ACC112 (cell line): ENCODE data around the gene OSBPL10.
"Not testable (repeated sequence)": the region's sequence is repeated elsewhere in the genome, so short reads cannot be mapped to it uniquely, and the experiment has no call there.

Experiments
- H2AFZ ChIP-seq: fragments of 200-600 bp; sonication (generic); one replicate; pipeline ENCODE4 v1.6.0; 2017; ENCODE audit warnings: antibody characterized with exemption, low read length; ENCODE audit not compliant: unreplicated experiment
- H3K27ac ChIP-seq: fragments of 200-600 bp; sonication (generic); 2 replicates; pipeline ENCODE4 v1.5.1; 2014; ENCODE audit warnings: low read depth, mild to moderate bottlenecking, antibody characterized with exemption, low read length, moderate library complexity
- H3K27me3 ChIP-seq: fragments of 200-600 bp; sonication (generic); 2 replicates; pipeline ENCODE4 v1.6.1; 2014; ENCODE audit warnings: mild to moderate bottlenecking, antibody characterized with exemption, low read length, moderate library complexity, mixed read lengths; ENCODE audit not compliant: insufficient read depth
- H3K36me3 ChIP-seq: fragments of 200-600 bp; sonication (generic); 2 replicates; pipeline ENCODE4 v1.6.1; 2016; ENCODE audit warnings: mild to moderate bottlenecking, antibody characterized with exemption, low read length, moderate library complexity, mixed read lengths; ENCODE audit not compliant: insufficient read depth
- H3K4me1 ChIP-seq: fragments of 200-600 bp; sonication (generic); one replicate; pipeline ENCODE4 v1.6.1; 2016; ENCODE audit warnings: low read length, mixed read lengths; ENCODE audit not compliant: insufficient read depth, unreplicated experiment, control insufficient read depth
- H3K4me3 ChIP-seq: fragments of 200-600 bp; sonication (generic); 2 replicates; pipeline ENCODE4 v1.5.1; 2014; ENCODE audit warnings: mild to moderate bottlenecking, low read depth, low read length
- H3K79me2 ChIP-seq: fragments of 200-600 bp; sonication (generic); one replicate; pipeline ENCODE4 v1.6.0; 2016; ENCODE audit warnings: low read length; ENCODE audit not compliant: control insufficient read depth, unreplicated experiment, insufficient read depth

The OSBPL10 gene

GRCh38 chr3:31798840-31799239 lies 182.2 kb downstream of the OSBPL10 start:
- no peak overlapping the region for H2AFZ ChIP-seq
- no peaks in the 10 kb centered on the region for H3K79me2 ChIP-seq
- no peaks in the 10 kb centered on the region for H3K27me3 ChIP-seq
- no peaks in the 10 kb centered on the region for H3K36me3 ChIP-seq
- no peaks in the 10 kb centered on the region for H3K4me1 ChIP-seq
- no peak overlapping the region for H3K4me3 ChIP-seq
- H3K27ac ChIP-seq: no peak overlapping the region

GRCh38 chr3:31793821-31794220 lies 187.2 kb downstream of the OSBPL10 start:
- no peak overlapping the region for H2AFZ ChIP-seq
- H3K79me2 ChIP-seq: no peaks in the 10 kb centered on the region
- H3K36me3 ChIP-seq: no peaks in the 10 kb centered on the region

GRCh38 chr3:31791090-31791430 lies 190.0 kb downstream of the OSBPL10 start:
- Histone ChIP-seq H2AFZ (no peak overlapping the region), H3K4me1 (peaks cover 4% of the 10 kb centered on the region), H3K4me3 (no peak overlapping the region), H3K36me3 (no peaks in the 10 kb centered on the region), H3K27me3 (no peaks in the 10 kb centered on the region), H3K79me2 (no peaks in the 10 kb centered on the region), H3K27ac (no peak overlapping the region)

More at GRCh38 chr3:31793821-31794220, 187.2 kb downstream of the OSBPL10 start:
- no peaks in the 10 kb centered on the region for H3K4me1 ChIP-seq
- H3K27me3 ChIP-seq: no peaks in the 10 kb centered on the region
- no peak overlapping the region for H3K4me3 ChIP-seq
- H3K27ac ChIP-seq: no peak overlapping the region

GRCh38 chr3:31790193-31791089 lies 190.6 kb downstream of the OSBPL10 start:
- Histone ChIP-seq H3K4me1 (peaks cover 10% of the 10 kb centered on the region), H2AFZ (no peak overlapping the region), H3K27me3 (no peaks in the 10 kb centered on the region), H3K4me3 (no peak overlapping the region), H3K79me2 (no peaks in the 10 kb centered on the region), H3K36me3 (no peaks in the 10 kb centered on the region), H3K27ac (no peak overlapping the region)

GRCh38 chr3:31789429-31789828 lies 191.6 kb downstream of the OSBPL10 start:
- peaks cover 10% of the 10 kb centered on the region for H3K4me1 ChIP-seq
- H3K27ac ChIP-seq: no peak overlapping the region
- no peak overlapping the region for H2AFZ ChIP-seq
- H3K79me2 ChIP-seq: no peaks in the 10 kb centered on the region
- no peaks in the 10 kb centered on the region for H3K36me3 ChIP-seq
- H3K4me3 ChIP-seq: no peak overlapping the region
- no peaks in the 10 kb centered on the region for H3K27me3 ChIP-seq

GRCh38 chr3:31785734-31786133 lies 195.3 kb downstream of the OSBPL10 start:
- H2AFZ ChIP-seq: no peak overlapping the region
- H3K4me1 ChIP-seq: peaks cover 10% of the 10 kb centered on the region
- no peak overlapping the region for H3K4me3 ChIP-seq
- H3K79me2 ChIP-seq: peaks cover 4% of the 10 kb centered on the region
- H3K36me3 ChIP-seq: no peaks in the 10 kb centered on the region
- H3K27me3 ChIP-seq: no peaks in the 10 kb centered on the region
- H3K27ac ChIP-seq: no peak overlapping the region

GRCh38 chr3:31785286-31785685 lies 195.8 kb downstream of the OSBPL10 start:
- Histone ChIP-seq H3K27me3 (no peaks in the 10 kb centered on the region), H3K4me1 (peaks cover 10% of the 10 kb centered on the region), H2AFZ (no peak overlapping the region), H3K27ac (no peak overlapping the region), H3K4me3 (no peak overlapping the region), H3K36me3 (no peaks in the 10 kb centered on the region), H3K79me2 (peaks cover 4% of the 10 kb centered on the region)

- H3K36me3 ChIP-seq, H3K27ac ChIP-seq: not testable (repeated sequence)
These were observed 197.2 kb downstream of the OSBPL10 start for GRCh38 chr3:31783851-31784250.

GRCh38 chr3:31782306-31782705 lies 198.8 kb downstream of the OSBPL10 start:
- H3K4me1 ChIP-seq: peaks cover 16% of the 10 kb centered on the region
- H3K4me3 ChIP-seq, H2AFZ ChIP-seq, H3K27me3 ChIP-seq, H3K79me2 ChIP-seq, H3K36me3 ChIP-seq, H3K27ac ChIP-seq: not testable (repeated sequence)

More at GRCh38 chr3:31783851-31784250, 197.2 kb downstream of the OSBPL10 start:
- H2AFZ ChIP-seq, H3K4me3 ChIP-seq, H3K27me3 ChIP-seq, H3K79me2 ChIP-seq: not testable (repeated sequence)
- H3K4me1 ChIP-seq: peaks cover 10% of the 10 kb centered on the region

- no peak overlapping the region for H3K27ac ChIP-seq
- no peaks in the 10 kb centered on the region for H3K27me3 ChIP-seq
- no peak overlapping the region for H2AFZ ChIP-seq
- H3K4me3 ChIP-seq: no peak overlapping the region
- peaks cover 24% of the 10 kb centered on the region for H3K4me1 ChIP-seq
- no peaks in the 10 kb centered on the region for H3K36me3 ChIP-seq
- peaks cover 4% of the 10 kb centered on the region for H3K79me2 ChIP-seq
These were observed 201.5 kb downstream of the OSBPL10 start for GRCh38 chr3:31779514-31779913.

GRCh38 chr3:31777887-31778286 lies 203.2 kb downstream of the OSBPL10 start:
- Histone ChIP-seq H3K79me2 (peaks cover 4% of the 10 kb centered on the region), H3K36me3 (no peaks in the 10 kb centered on the region), H3K4me1 (peaks cover 24% of the 10 kb centered on the region), H3K4me3 (no peak overlapping the region), H3K27me3 (no peaks in the 10 kb centered on the region), H3K27ac (no peak overlapping the region), H2AFZ (no peak overlapping the region)
